Adrenal gland (tissue), 12 donors: ENCODE data around the gene ACTL7A. TPM values are rescaled to one million over a fixed set of nuclear protein-coding genes. Genes with fewer than 3 reads are reported as not detected.

Experiments used
- DNase-seq, 7 donors: peaks; one replicate each; pipeline ENCODE4 v3.0.0-alpha.2; 2019 to 2020
- H3K27ac ChIP-seq, 5 donors: fragments of 200-600 bp; sonication (generic) in 4 of 5; 1 replicate in 3 of 5; 2 replicates in 2 of 5; pipeline versions ENCODE4 v1.5.1 to v1.8.0; 2016 to 2020; ENCODE audit warnings: mild to moderate bottlenecking in 1 of 5
- H3K27me3 ChIP-seq: fragments of 200-600 bp; 2 replicates; pipeline ENCODE4 v1.8.0; 2021
- H3K36me3 ChIP-seq, 2 donors: fragments of 200-600 bp; replicated peaks in 1 of 2; 1 replicate in 1 of 2; 2 replicates in 1 of 2; pipeline versions ENCODE4 v1.5.1 to v1.8.0; 2018 to 2022
- H3K4me1 ChIP-seq, 2 donors: fragments of 200-600 bp; replicated peaks in 1 of 2; 1 replicate in 1 of 2; 2 replicates in 1 of 2; pipeline versions ENCODE4 v1.5.1 to v1.8.0; 2018 to 2021
- H3K4me3 ChIP-seq, 4 donors: fragments of 200-600 bp; sonication (generic) in 3 of 4; one replicate each; pipeline ENCODE4 v1.5.1; 2016 to 2018
- H3K9me3 ChIP-seq, 3 donors: fragments of 200-600 bp; sonication (generic) in 1 of 3; replicated peaks in 1 of 3; 1 replicate in 2 of 3; 2 replicates in 1 of 3; pipeline versions ENCODE4 v1.5.1 to v1.8.0; 2016 to 2021
- POLR2A ChIP-seq, 2 donors: fragments of 450-650 bp; IDR thresholded peaks; one replicate each; pipeline ENCODE4 v1.6.1; 2017; ENCODE audit warnings: antibody characterized with exemption in 2 of 2, mild to moderate bottlenecking in 2 of 2, moderate library complexity in 1 of 2
- WGBS, 4 donors: extraction: QIAGEN DNeasy Blood & Tissue Kit in 2 of 4; methylation state at CpG; one replicate each; pipeline versions ENCODE4 v1.1.5 to v1.1.7; 2013 to 2017; 5-methylcytosine and 5-hydroxymethylcytosine counted together
- intact Hi-C, 2 donors: fragments of 100-400 bp; cut with DNase I; formaldehyde crosslinking; loops; one replicate each; pipeline versions ENCODE4 v1.14.1 to v1.15.0; 2022 to 2023
- polyA plus RNA-seq, 3 donors: library from polyadenylated mRNA; stranded (reverse); fragments of 200-250 nt in 2 of 3; fragments of 350-450 nt in 1 of 3; fragmentation: Illumina TruSeq in 1 of 3; extraction: RNeasy Lipid Tissue Mini Kit (QIAGEN cat#74804) in 1 of 3; gene quantifications; one replicate each; pipeline ENCODE4 v1.2.3, GENCODE V29; 2013 to 2014
- total RNA-seq, 9 donors: library from RNA; depleted of rRNA in 4 of 9; stranded (reverse); fragments of >200 nt in 4 of 9; fragments of 120-200 nt in 1 of 9; fragmentation: NEBNext Ultra II Directional in 1 of 9; extraction: Animal tissue kit (Norgen Biotek cat#: 25700) in 1 of 9; gene quantifications; one replicate each; pipeline versions ENCODE4 v1.1.0 to v1.2.4, GENCODE V29; 2013 to 2023
- TF ChIP-seq, protein P1 (sequence below), 6 experiments: fragments of 450-650 bp in 4 of 6; fragments of 200-600 bp in 2 of 6; sonication (generic) in 1 of 6; IDR thresholded peaks; 1 replicate in 5 of 6; 2 replicates in 1 of 6; pipeline versions ENCODE4 v1.5.1 to v1.8.0; 2016 to 2021; ENCODE audit warnings: antibody characterized with exemption in 6 of 6, mild to moderate bottlenecking in 2 of 6, moderate library complexity in 1 of 6
- donor health status: healthy with polysubstance abuse.
- donor health status: Bipolar disorder and iron deficiency.
- donor health status: DM: yes; HTN: yes; CAD: no.
- donor health status: DM: no; HTN: no; CAD: no.
- donor health status: DM: no; HTN: no; CAD: no.
- donor health status: DM: yes; HTN: yes; CAD: no.

ACTL7A gene
- total and polyA plus RNA-seq, 12 donors: not detected

DNA sequence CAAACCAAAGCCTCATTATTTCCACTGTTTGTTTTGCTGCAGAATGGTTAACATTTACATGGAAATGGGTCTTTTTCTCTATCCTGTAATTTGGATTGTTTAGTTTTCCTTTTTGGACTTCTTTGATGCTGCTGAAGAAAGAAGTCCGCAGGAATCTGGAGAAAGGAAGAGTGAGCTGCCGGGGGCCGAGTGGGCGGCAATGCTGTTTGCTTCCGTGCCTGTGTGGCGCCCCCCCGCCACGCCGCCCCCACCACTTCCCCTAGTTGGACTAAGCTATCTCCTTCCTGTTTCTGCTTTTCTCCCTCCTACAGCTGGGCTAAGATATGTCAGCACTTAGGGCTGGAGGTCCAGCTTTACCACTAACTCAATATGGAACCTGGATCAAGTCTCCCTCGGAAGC lies 46.0 kb upstream of the ACTL7A start:
- 53 to 76% (median 66%) methylated on average over 10 of the region's 10 CpGs for WGBS, 4 donors
- H3K27ac ChIP-seq: no peak overlapping the region
- no peak overlapping the region for H3K4me3 ChIP-seq
- H3K36me3 ChIP-seq: no peaks in the 10 kb centered on the region
- intact Hi-C loops: no loop called here
- no peaks in the 10 kb centered on the region for H3K27me3 ChIP-seq
- H3K9me3 ChIP-seq: no peaks in the 10 kb centered on the region
- no peaks in the 10 kb centered on the region for H3K4me1 ChIP-seq
- peak in 1 of 7 donors; percentile 8 for DNase-seq
- TF ChIP-seq POLR2A (IDR thresholded peaks at IDR 0.05): no peak
- TF ChIP-seq, protein P1, sequence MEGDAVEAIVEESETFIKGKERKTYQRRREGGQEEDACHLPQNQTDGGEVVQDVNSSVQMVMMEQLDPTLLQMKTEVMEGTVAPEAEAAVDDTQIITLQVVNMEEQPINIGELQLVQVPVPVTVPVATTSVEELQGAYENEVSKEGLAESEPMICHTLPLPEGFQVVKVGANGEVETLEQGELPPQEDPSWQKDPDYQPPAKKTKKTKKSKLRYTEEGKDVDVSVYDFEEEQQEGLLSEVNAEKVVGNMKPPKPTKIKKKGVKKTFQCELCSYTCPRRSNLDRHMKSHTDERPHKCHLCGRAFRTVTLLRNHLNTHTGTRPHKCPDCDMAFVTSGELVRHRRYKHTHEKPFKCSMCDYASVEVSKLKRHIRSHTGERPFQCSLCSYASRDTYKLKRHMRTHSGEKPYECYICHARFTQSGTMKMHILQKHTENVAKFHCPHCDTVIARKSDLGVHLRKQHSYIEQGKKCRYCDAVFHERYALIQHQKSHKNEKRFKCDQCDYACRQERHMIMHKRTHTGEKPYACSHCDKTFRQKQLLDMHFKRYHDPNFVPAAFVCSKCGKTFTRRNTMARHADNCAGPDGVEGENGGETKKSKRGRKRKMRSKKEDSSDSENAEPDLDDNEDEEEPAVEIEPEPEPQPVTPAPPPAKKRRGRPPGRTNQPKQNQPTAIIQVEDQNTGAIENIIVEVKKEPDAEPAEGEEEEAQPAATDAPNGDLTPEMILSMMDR (IDR thresholded peaks at IDR 0.05): no peak

DNA sequence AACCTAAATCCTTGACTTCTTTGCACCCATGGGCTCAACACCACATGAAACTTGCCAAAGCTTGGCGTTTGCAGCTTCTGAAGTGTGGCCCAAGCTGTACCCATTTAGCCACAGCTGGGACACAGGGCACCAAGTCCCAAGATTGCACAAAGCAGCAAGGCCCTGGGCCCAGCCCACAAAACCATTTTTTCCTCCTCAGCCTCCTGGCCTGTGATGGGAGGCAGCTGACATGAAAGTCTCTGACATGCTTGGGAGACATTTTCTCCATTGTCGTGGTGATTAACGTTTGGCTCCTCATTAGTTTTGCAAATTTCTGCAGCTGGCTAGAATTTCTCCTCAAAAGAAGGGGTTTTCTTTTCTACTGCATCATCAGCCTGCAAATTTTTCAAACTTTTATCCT lies 38.2 kb upstream of the ACTL7A start:
- WGBS, 4 donors: 72 to 100% (median 90%) methylated on average over 2 to 3 of the region's 3 CpGs

DNA sequence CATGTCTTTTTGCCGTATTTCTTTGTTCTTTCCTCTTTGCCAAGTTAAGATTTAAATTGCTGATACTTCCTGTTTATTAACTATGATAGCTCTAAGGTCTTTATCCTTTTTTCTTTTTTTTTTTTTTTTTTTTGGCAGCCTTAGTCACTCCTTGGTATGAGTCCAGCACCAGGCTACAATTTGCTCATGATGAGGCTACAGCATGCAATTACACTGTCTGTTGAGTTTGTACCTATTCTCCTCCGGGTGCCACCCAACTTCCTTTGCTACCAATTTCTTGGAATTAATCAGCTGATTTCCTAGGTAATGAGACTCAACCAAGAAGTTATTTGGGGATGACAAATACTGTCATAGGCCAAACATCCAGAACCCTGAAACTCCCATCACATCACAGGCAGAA lies 31.8 kb upstream of the ACTL7A start:
- Histone ChIP-seq H3K27ac (no peak overlapping the region), H3K4me1 (no peaks in the 10 kb centered on the region), H3K36me3 (no peaks in the 10 kb centered on the region), H3K4me3 (no peak overlapping the region), H3K27me3 (no peaks in the 10 kb centered on the region), H3K9me3 (no peaks in the 10 kb centered on the region)
- TF ChIP-seq, protein P1 (IDR thresholded peaks at IDR 0.05): no peak
- no peak for TF ChIP-seq POLR2A (IDR thresholded peaks at IDR 0.05)
- intact Hi-C loops: no loop called here
- DNase-seq: no peak
- WGBS, 4 donors: 52 to 58% (median 55%) methylated on average over 2 of the region's 2 CpGs

More for the DNA sequence above, 38.2 kb upstream of the ACTL7A start:
- Histone ChIP-seq H3K4me3 (no peak overlapping the region), H3K9me3 (no peaks in the 10 kb centered on the region), H3K27ac (no peak overlapping the region), H3K27me3 (no peaks in the 10 kb centered on the region), H3K36me3 (no peaks in the 10 kb centered on the region), H3K4me1 (no peaks in the 10 kb centered on the region)
- DNase-seq: no peak
- TF ChIP-seq, protein P1 (IDR thresholded peaks at IDR 0.05): no peak
- TF ChIP-seq POLR2A (IDR thresholded peaks at IDR 0.05): no peak
- intact Hi-C loops: no loop called here

DNA sequence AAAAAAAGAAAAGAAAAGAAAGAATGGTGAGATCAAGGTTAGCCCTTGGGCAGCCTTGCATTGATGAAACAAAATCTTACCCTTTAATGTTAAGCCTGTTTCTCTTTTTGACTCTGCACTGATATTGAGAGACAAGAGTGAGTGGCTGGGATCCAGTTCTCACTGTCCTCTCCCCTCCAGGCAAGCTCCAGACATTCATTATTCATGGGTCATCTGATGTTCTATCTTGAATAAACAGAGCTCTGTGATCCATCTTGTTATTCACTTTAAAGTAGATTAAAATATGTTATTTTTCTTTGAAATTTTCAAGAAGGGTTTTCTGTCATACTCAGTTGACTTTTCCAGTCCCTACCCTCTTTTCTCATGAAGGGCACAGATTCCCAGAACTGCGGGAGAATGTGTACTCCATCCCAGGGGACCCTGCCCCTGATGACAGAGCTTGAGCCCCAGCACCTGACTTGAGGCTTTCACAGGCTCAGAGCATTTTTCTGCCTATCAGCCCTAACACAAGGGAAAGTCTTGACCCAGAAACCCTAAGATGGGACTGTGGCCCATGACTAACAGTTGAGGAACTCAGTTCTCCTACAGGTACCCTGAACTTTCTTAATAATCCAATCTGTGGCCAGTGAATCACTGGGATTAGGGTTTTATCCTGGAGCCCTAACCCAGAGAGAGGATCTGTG lies 30.4 kb upstream of the ACTL7A start:
- 82 to 92% (median 84%) methylated on average over 1 of the region's 1 CpG for WGBS, 4 donors
- no peak for DNase-seq
- intact Hi-C loops: no loop called here
- Histone ChIP-seq H3K4me3 (no peak overlapping the region), H3K36me3 (no peaks in the 10 kb centered on the region), H3K27ac (no peak overlapping the region), H3K27me3 (no peaks in the 10 kb centered on the region), H3K9me3 (no peaks in the 10 kb centered on the region), H3K4me1 (no peaks in the 10 kb centered on the region)
- TF ChIP-seq, protein P1 (IDR thresholded peaks at IDR 0.05): no peak
- TF ChIP-seq POLR2A (IDR thresholded peaks at IDR 0.05): no peak
